B cell (primary cell): ENCODE data around the gene CLEC18B. TPM values are rescaled to one million over a fixed set of nuclear protein-coding genes. Genes with fewer than 3 reads are reported as not detected.
"Not testable (repeated sequence)": the region's sequence is repeated elsewhere in the genome, so short reads cannot be mapped to it uniquely, and the experiment has no call there.

Source experiments
- ATAC-seq: fragments of 200-7000 bp; cut with Tn5 transposase; one replicate; pipeline ENCODE4 v1.10.0; 2021; ENCODE audit warnings: low read depth, mild to moderate bottlenecking, moderate number of reproducible peaks, moderate library complexity
- CTCF ChIA-PET: fragments of 350-600 bp; sonication (Branson Sonifier 250); formaldehyde crosslinking; loops from one replicate; lab custom pipeline; 2021; ENCODE audit warnings: antibody characterized with exemption, inconsistent platforms; lab: Charles Lee
- POLR2A ChIA-PET: fragments of 350-600 bp; sonication (Branson Sonifier 250); formaldehyde crosslinking; loops from one replicate; lab custom pipeline; 2021; ENCODE audit warnings: antibody characterized with exemption; lab: Charles Lee
- DNase-seq: peaks from one replicate; pipeline ENCODE4 v3.0.0; 2013
- H2AFZ ChIP-seq: 2 replicates; pipeline ENCODE4 v1.6.1; 2012; ENCODE audit warnings: mild to moderate bottlenecking, low read depth, low read length; ENCODE audit not compliant: insufficient read depth, poor library complexity, severe bottlenecking
- H3K27ac ChIP-seq, 2 donors: 1 replicate in 1 of 2; 2 replicates in 1 of 2; pipeline ENCODE4 v1.5.1; 2012 to 2013; ENCODE audit warnings: low read length in 2 of 2, mild to moderate bottlenecking in 2 of 2, moderate library complexity in 1 of 2
- H3K27me3 ChIP-seq, 4 experiments: fragments of 200-600 bp in 1 of 4; sonication (generic) in 1 of 4; replicated peaks in 1 of 4; 1 replicate in 2 of 4; 2 replicates in 2 of 4; pipeline versions ENCODE4 v1.6.1 to v1.7.0; 2013 to 2016; ENCODE audit warnings: low read length in 3 of 4, mild to moderate bottlenecking in 2 of 4, mixed read lengths in 1 of 4, moderate library complexity in 1 of 4; ENCODE audit not compliant: insufficient read depth in 4 of 4, control insufficient read depth in 3 of 4; ENCODE audit errors: control extremely low read depth in 1 of 4
- H3K36me3 ChIP-seq, 2 experiments: replicated peaks in 1 of 2; 1 replicate in 1 of 2; 2 replicates in 1 of 2; pipeline versions ENCODE4 v1.6.1 to v1.7.1; 2013; ENCODE audit warnings: low read length in 1 of 2; ENCODE audit not compliant: insufficient read depth in 2 of 2, control insufficient read depth in 1 of 2; ENCODE audit errors: control extremely low read depth in 1 of 2, extremely low read depth in 1 of 2
- H3K4me1 ChIP-seq, 2 donors: fragments of 200-600 bp in 1 of 2; sonication (generic) in 1 of 2; 1 replicate in 1 of 2; 2 replicates in 1 of 2; pipeline versions ENCODE4 v1.5.1 to v1.6.1; 2013 to 2017; ENCODE audit warnings: low read length in 2 of 2; ENCODE audit not compliant: control insufficient read depth in 2 of 2, insufficient read depth in 2 of 2
- H3K4me2 ChIP-seq: replicated peaks from 2 replicates; pipeline ENCODE3; 2012; ENCODE audit warnings: mild to moderate bottlenecking, low read depth, low read length; ENCODE audit not compliant: poor library complexity, severe bottlenecking
- H3K4me3 ChIP-seq, 5 experiments: fragments of 200-600 bp in 1 of 5; sonication (generic) in 1 of 5; 1 replicate in 3 of 5; 2 replicates in 2 of 5; pipeline versions ENCODE4 v1.5.1 to v1.7.0; 2011 to 2016; ENCODE audit warnings: low read length in 4 of 5, mild to moderate bottlenecking in 4 of 5, low read depth in 2 of 5, control low read depth in 1 of 5, moderate library complexity in 1 of 5; ENCODE audit not compliant: insufficient read depth in 1 of 5; ENCODE audit errors: control extremely low read depth in 1 of 5, extremely low read depth in 1 of 5
- H3K79me2 ChIP-seq: fragments of 200-600 bp; sonication (generic); one replicate; pipeline ENCODE4 v1.6.0; 2016; ENCODE audit warnings: low read length; ENCODE audit not compliant: control insufficient read depth, insufficient read depth
- H3K9ac ChIP-seq: fragments of 200-600 bp; sonication (generic); 2 replicates; pipeline ENCODE4 v1.6.1; 2017; ENCODE audit warnings: mild to moderate bottlenecking, low read length, moderate library complexity
- H3K9me3 ChIP-seq, 3 donors: one replicate each; pipeline versions ENCODE4 v1.6.1 to v1.7.1; 2013; ENCODE audit warnings: low read length in 2 of 3; ENCODE audit not compliant: control insufficient read depth in 2 of 3, insufficient read depth in 1 of 3; ENCODE audit errors: control extremely low read depth in 1 of 3
- H4K20me1 ChIP-seq: 2 replicates; pipeline ENCODE4 v1.6.0; 2012; ENCODE audit warnings: mild to moderate bottlenecking, low read length; ENCODE audit not compliant: insufficient read depth, control insufficient read depth, poor library complexity, severe bottlenecking
- H3K27ac Mint-ChIP-seq: one replicate; pipeline ENCODE4 v1.8.0; 2021; ENCODE audit warnings: mixed read lengths
- H3K27me3 Mint-ChIP-seq: one replicate; pipeline ENCODE4 v1.8.0; 2021; ENCODE audit warnings: mixed read lengths
- H3K4me1 Mint-ChIP-seq: one replicate; pipeline ENCODE4 v1.8.0; 2021; ENCODE audit warnings: mixed read lengths
- H3K4me3 Mint-ChIP-seq: one replicate; pipeline ENCODE4 v1.8.0; 2021; ENCODE audit warnings: mixed read lengths
- H3K9me3 Mint-ChIP-seq: one replicate; pipeline ENCODE4 v1.8.0; 2022; ENCODE audit warnings: mixed read lengths; ENCODE audit not compliant: insufficient read depth
- WGBS: methylation state at CpG from one replicate; pipeline ENCODE4 v1.1.5; 2013; ENCODE audit warnings: missing lambda C conversion rate; ENCODE audit not compliant: insufficient coverage; 5-methylcytosine and 5-hydroxymethylcytosine counted together
- intact Hi-C: fragments of 100-400 bp; cut with micrococcal nuclease; formaldehyde crosslinking; loops from one replicate; pipeline ENCODE4 v1.10.0; 2022
- polyA plus RNA-seq: library from polyadenylated mRNA; depleted of rRNA; stranded (reverse); fragments of >200 nt; gene quantifications from 2 replicates; pipeline ENCODE4 v1.2.3, GENCODE V29; 2012
- small RNA-seq: library from RNA; depleted of rRNA; stranded (forward); fragments of <200 nt; gene quantifications from one replicate; pipeline ENCODE3, GENCODE V24; 2012; ENCODE audit warnings: low replicate concordance, low read depth; ENCODE audit not compliant: insufficient read length
- total RNA-seq, 2 donors: library from RNA; stranded (reverse); fragments of 120-200 nt in 1 of 2; gene quantifications; 1 replicate in 1 of 2; 2 replicates in 1 of 2; pipeline versions ENCODE4 v1.2.3 to v1.2.4, GENCODE V29; 2013 to 2022

The CLEC18B gene
- total and polyA plus RNA-seq, 2 donors (not counting 1 experiment from before 2014, with no cell fraction given), result 1.0 to 1.6 TPM

DNA sequence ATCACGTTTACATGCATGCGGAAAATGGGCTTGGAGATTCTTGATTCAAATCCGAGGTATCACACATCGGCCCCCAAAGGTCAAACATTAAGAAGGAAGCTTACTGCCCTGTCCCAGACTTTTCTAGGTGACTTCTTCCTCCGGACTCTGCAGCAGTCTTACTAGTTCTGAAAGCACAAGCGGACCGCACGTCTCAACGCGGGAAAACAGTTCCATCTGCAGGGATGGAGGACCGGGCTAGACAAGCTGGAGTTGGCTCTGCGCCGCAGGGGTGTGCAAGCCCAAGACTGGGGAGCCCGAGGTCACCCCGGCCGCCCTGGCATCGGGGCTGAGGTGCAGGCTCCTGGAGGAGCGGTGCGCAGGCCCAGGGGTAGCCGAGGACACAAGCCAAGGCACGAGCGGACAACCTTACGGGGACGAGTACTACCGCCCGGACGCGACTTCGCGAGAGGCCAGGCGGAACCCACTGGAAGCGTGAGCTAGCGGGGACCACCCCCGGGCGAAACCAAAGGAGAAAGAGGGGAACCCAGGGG, 53.7 kb downstream of the CLEC18B start:
- peak overlapping the region; percentile 89 for H3K4me3 Mint-ChIP-seq
- 1% methylated on average over 27 of the region's 35 CpGs for WGBS
- ATAC-seq (peak; percentile 31), DNase-seq (peak; percentile 72)
- peaks cover 53% of the 10 kb centered on the region for H3K79me2 ChIP-seq
- H3K27me3 Mint-ChIP-seq, POLR2A ChIA-PET, intact Hi-C loops, H3K4me1 Mint-ChIP-seq, H3K9me3 ChIP-seq, CTCF ChIA-PET, H3K36me3 ChIP-seq, H3K9me3 Mint-ChIP-seq, H3K27me3 ChIP-seq: not testable (repeated sequence)
- H3K4me2 ChIP-seq, result peak overlapping the region; percentile 69
- peak overlapping the region; percentile 67 for H3K9ac ChIP-seq
- H3K27ac Mint-ChIP-seq, result peak overlapping the region; percentile 83
- H3K4me1 ChIP-seq, result peaks cover 5 to 13% of the 10 kb centered on the region in 2 donors
- H3K27ac ChIP-seq, result peak overlapping the region; percentile 66 to 82
- H2AFZ ChIP-seq, result peak overlapping the region; percentile 79
- peak overlapping the region; percentile 38 to 77 (median 63) for H3K4me3 ChIP-seq
- peaks cover 14% of the 10 kb centered on the region for H4K20me1 ChIP-seq

DNA sequence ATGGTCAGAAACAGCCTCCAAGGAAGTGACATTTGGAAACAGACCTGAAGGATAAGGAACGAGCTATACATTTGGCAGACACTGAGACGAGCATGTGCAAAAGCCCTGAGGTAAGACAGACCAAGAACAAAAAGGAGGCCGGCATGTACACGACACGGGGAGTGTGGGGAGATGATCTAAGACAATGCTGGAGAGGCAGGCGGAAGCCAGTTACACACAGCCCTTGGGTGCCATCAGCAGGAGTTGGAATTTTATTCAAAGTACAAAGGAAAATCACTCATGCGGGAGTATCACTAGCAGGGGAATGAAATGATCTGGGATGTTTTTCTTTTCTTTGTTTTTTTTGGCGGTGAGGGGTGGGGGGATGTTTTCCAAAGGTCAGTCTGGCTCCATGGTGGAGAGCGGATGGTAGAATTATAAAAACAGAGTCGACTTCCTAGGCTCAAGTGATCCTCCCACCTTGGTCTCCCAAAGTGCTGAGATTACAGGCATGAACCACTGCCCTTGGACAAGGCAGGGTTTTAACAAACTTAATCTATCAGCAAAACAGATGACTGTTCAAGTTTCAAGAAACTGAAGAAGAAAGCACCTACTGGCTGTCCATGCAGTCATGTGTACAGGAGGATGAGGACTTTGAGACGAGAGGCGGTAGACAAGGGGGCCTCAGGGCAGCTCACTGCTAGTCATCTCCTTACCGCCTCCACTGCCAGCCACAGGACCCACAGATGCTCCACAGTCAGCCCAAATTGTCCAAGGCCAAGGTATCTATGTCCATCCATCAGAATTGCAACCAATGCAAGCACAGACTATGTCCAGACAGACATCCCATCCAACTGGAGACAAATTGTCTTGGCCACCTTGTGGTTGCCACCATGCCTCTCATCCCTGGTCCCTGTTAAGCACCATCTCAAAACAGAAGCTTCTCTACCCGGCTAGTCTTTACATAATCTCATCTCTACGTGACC, 59.4 kb downstream of the CLEC18B start:
- 100% methylated on average over 3 of the region's 15 CpGs for WGBS
- H3K27me3 Mint-ChIP-seq, POLR2A ChIA-PET, ATAC-seq, H3K9me3 Mint-ChIP-seq, H3K27me3 ChIP-seq, DNase-seq, CTCF ChIA-PET, H3K4me1 ChIP-seq, H3K9ac ChIP-seq, H2AFZ ChIP-seq, H3K4me3 ChIP-seq, H3K4me3 Mint-ChIP-seq, intact Hi-C loops, H3K4me1 Mint-ChIP-seq, H3K4me2 ChIP-seq, H3K9me3 ChIP-seq: not testable (repeated sequence)
- H3K27ac Mint-ChIP-seq, result peak overlapping the region; percentile 41
- Histone ChIP-seq H3K27ac (peak overlapping the region in 1 of 2 donors; percentile 30), H3K79me2 (peaks cover 43% of the 10 kb centered on the region), H3K36me3 (peaks cover 2 to 17% of the 10 kb centered on the region in 2 experiments), H4K20me1 (peaks cover 14% of the 10 kb centered on the region)

Small RNA genes lying within 50 kb of the gene (small RNA-seq; reads per million reads assigned to genes)
- gene AC009053.4 (not detected), gene RF00019 (not detected), gene RNU6-237P (not detected)

Other genes with a start within 250 kb of the CLEC18B start
- 59.9 and 60.8 TPM in 2 replicates for gene PSMD7, start 124.7 kb downstream of the CLEC18B start, total RNA-seq
- 34.1 and 59.9 TPM in 2 replicates for gene PSMD7, start 124.7 kb downstream of the CLEC18B start, polyA plus RNA-seq
- gene NPIPB15, start 45.2 kb downstream of the CLEC18B start, total RNA-seq, result 24.2 TPM in 2 replicates
- 1.2 and 19.2 TPM in 2 replicates for gene NPIPB15, start 45.2 kb downstream of the CLEC18B start, polyA plus RNA-seq
- 114 and 123 TPM in 2 replicates for gene GLG1, start 185.6 kb upstream of the CLEC18B start, total RNA-seq
- 28.3 and 46.6 TPM in 2 replicates for gene GLG1, start 185.6 kb upstream of the CLEC18B start, polyA plus RNA-seq
- gene RFWD3, start 245.4 kb upstream of the CLEC18B start, total RNA-seq, result 63.3 and 65.0 TPM in 2 replicates
- 18.5 and 19.7 TPM in 2 replicates for gene RFWD3, start 245.4 kb upstream of the CLEC18B start, polyA plus RNA-seq